GM23338 (cell line): ENCODE results near the gene S100PBP. TPM values are rescaled to one million over a fixed set of nuclear protein-coding genes. Genes with fewer than 3 reads are reported as not detected.

ENCODE experiments used
- ATAC-seq: fragments of 200-7000 bp; cut with Tn5 transposase; 3 replicates; pipeline ENCODE4 v1.9.1; 2020
- DNase-seq: peaks from one replicate; pipeline ENCODE4 v3.0.0-alpha.2; 2015; ENCODE audit warnings: low spot score
- H2AFZ ChIP-seq: fragments of 200-600 bp; sonication (generic); 2 replicates; pipeline ENCODE4 v1.8.0; 2016; ENCODE audit warnings: antibody characterized with exemption, mild to moderate bottlenecking, moderate library complexity
- H3F3A ChIP-seq: fragments of 200-600 bp; sonication (generic); replicated peaks from 2 replicates; pipeline ENCODE4 v1.8.0; 2017; ENCODE audit warnings: antibody characterized with exemption, mixed run types, low read depth
- H3K27ac ChIP-seq: fragments of 200-600 bp; sonication (generic); 2 replicates; pipeline ENCODE4 v1.6.1; 2016; ENCODE audit warnings: low read depth
- H3K27me3 ChIP-seq: fragments of 200-600 bp; sonication (generic); 2 replicates; pipeline ENCODE4 v1.8.0; 2016; ENCODE audit warnings: mild to moderate bottlenecking, mixed run types, moderate library complexity; ENCODE audit not compliant: insufficient read depth
- H3K36me3 ChIP-seq: fragments of 200-600 bp; sonication (generic); 2 replicates; pipeline ENCODE4 v1.8.0; 2016; ENCODE audit warnings: mild to moderate bottlenecking; ENCODE audit not compliant: insufficient read depth
- H3K4me1 ChIP-seq: fragments of 200-600 bp; sonication (generic); 2 replicates; pipeline ENCODE4 v1.8.0; 2016; ENCODE audit warnings: mild to moderate bottlenecking, moderate library complexity; ENCODE audit not compliant: insufficient read depth
- H3K4me2 ChIP-seq: fragments of 200-600 bp; sonication (generic); 2 replicates; pipeline ENCODE4 v1.7.1; 2017; ENCODE audit warnings: mixed run types
- H3K4me3 ChIP-seq: fragments of 200-600 bp; sonication (generic); 2 replicates; pipeline ENCODE4 v1.6.1; 2016; ENCODE audit warnings: mixed run types
- H3K79me2 ChIP-seq: fragments of 200-600 bp; sonication (generic); replicated peaks from 2 replicates; pipeline ENCODE4 v1.8.0; 2017; ENCODE audit warnings: mild to moderate bottlenecking; ENCODE audit not compliant: insufficient read depth
- H3K9me2 ChIP-seq: fragments of 200-600 bp; sonication (generic); 2 replicates; pipeline ENCODE4 v1.8.0; 2017; ENCODE audit not compliant: insufficient read depth
- H4K20me1 ChIP-seq: fragments of 200-600 bp; sonication (generic); replicated peaks from 2 replicates; pipeline ENCODE4 v1.8.0; 2017; ENCODE audit warnings: mild to moderate bottlenecking; ENCODE audit not compliant: insufficient read depth
- H3K27ac Mint-ChIP-seq: 2 replicates; pipeline ENCODE4 v1.8.0; 2020; ENCODE audit warnings: inconsistent platforms, mild to moderate bottlenecking, moderate library complexity, mixed read lengths
- H3K27me3 Mint-ChIP-seq: 3 replicates; pipeline ENCODE4 v1.8.0; 2022; ENCODE audit warnings: low read depth, mild to moderate bottlenecking, moderate library complexity, mixed read lengths, inconsistent platforms; ENCODE audit not compliant: insufficient read depth, poor library complexity
- H3K36me3 Mint-ChIP-seq: 3 replicates; pipeline ENCODE4 v1.8.0; 2021; ENCODE audit warnings: low read depth, mild to moderate bottlenecking, inconsistent platforms, moderate library complexity, mixed read lengths
- H3K4me1 Mint-ChIP-seq: 3 replicates; pipeline ENCODE4 v1.8.0; 2020; ENCODE audit warnings: mild to moderate bottlenecking, inconsistent platforms, mixed read lengths
- H3K4me3 Mint-ChIP-seq: 3 replicates; pipeline ENCODE4 v1.8.0; 2021; ENCODE audit warnings: moderate library complexity, mild to moderate bottlenecking, inconsistent platforms, mixed read lengths
- H3K9me3 Mint-ChIP-seq: 3 replicates; pipeline ENCODE4 v1.8.0; 2020; ENCODE audit warnings: moderate library complexity, mild to moderate bottlenecking, inconsistent platforms, mixed read lengths
- CREB1 ChIP-seq: fragments of 250-450 bp; sonication (Bioruptor Pico); IDR thresholded peaks from 2 replicates; pipeline ENCODE4 v1.5.0; 2020; ENCODE audit warnings: low read depth, mild to moderate bottlenecking, moderate library complexity
- EZH2 ChIP-seq: fragments of 200-600 bp; sonication (generic); IDR thresholded peaks from one replicate; pipeline ENCODE4 v1.8.0; 2017; ENCODE audit warnings: antibody characterized with exemption, mild to moderate bottlenecking, low read depth; ENCODE audit not compliant: unreplicated experiment
- EZH2phosphoT487 ChIP-seq: fragments of 200-600 bp; sonication (generic); IDR thresholded peaks from one replicate; pipeline ENCODE4 v1.8.1; 2018; ENCODE audit warnings: antibody characterized with exemption; ENCODE audit not compliant: unreplicated experiment
- JUNB ChIP-seq: IDR thresholded peaks from one replicate; pipeline ENCODE4 v1.6.1; 2016; ENCODE audit warnings: antibody characterized with exemption; ENCODE audit not compliant: unreplicated experiment
- NANOG ChIP-seq: IDR thresholded peaks from 2 replicates; pipeline ENCODE4 v1.6.1; 2016; ENCODE audit warnings: antibody characterized with exemption, borderline replicate concordance
- POLR2AphosphoS5 ChIP-seq: IDR thresholded peaks from 2 replicates; pipeline ENCODE4 v1.6.1; 2016; ENCODE audit warnings: antibody characterized with exemption, low read depth
- STAT1 ChIP-seq: IDR thresholded peaks from one replicate; pipeline ENCODE4 v1.6.1; 2016; ENCODE audit warnings: antibody characterized with exemption; ENCODE audit not compliant: unreplicated experiment
- ZNF114 ChIP-seq: fragments of 250-450 bp; sonication (Bioruptor Pico); IDR thresholded peaks from 2 replicates; pipeline ENCODE4 v1.5.0; 2020; ENCODE audit warnings: mild to moderate bottlenecking, moderate library complexity
- ZNF331 ChIP-seq: fragments of 250-450 bp; sonication (Bioruptor Pico); IDR thresholded peaks from 2 replicates; pipeline ENCODE4 v1.5.0; 2020; ENCODE audit warnings: low read depth, mild to moderate bottlenecking, moderate library complexity
- polyA plus RNA-seq: library from polyadenylated mRNA; unstranded; fragments of >200 nt; fragmentation: Nextera tagmentation; extraction: Ambion mirVana; gene quantifications from 2 replicates; pipeline ENCODE4 v1.2.1, GENCODE V29; 2016
- total RNA-seq: library from RNA; depleted of rRNA; stranded (reverse); fragments of >200 nt; shearing (Covaris generic); gene quantifications from 2 replicates; pipeline ENCODE4 v1.2.3, GENCODE V29; 2014
- TF ChIP-seq, protein P1 (sequence below), 2 experiments: fragments of 200-600 bp in 1 of 2; sonication (generic) in 1 of 2; conservative IDR thresholded peaks; 2 replicates each; pipeline versions ENCODE4 v1.5.1 to v1.6.1; 2016 to 2017; ENCODE audit warnings: antibody characterized with exemption in 2 of 2, low read depth in 2 of 2, mild to moderate bottlenecking in 2 of 2, moderate library complexity in 1 of 2
- TF ChIP-seq, protein P2 (sequence below): IDR thresholded peaks from one replicate; pipeline ENCODE4 v1.6.1; 2018; ENCODE audit warnings: antibody characterized with exemption; ENCODE audit not compliant: unreplicated experiment
- TF ChIP-seq, protein P3 (sequence below): fragments of 250-450 bp; sonication (Bioruptor Pico); IDR thresholded peaks from 2 replicates; pipeline ENCODE4 v1.5.0; 2020; ENCODE audit warnings: mild to moderate bottlenecking, moderate library complexity
- TF ChIP-seq, protein P4 (sequence below): IDR thresholded peaks from 2 replicates; pipeline ENCODE4 v1.6.1; 2016; ENCODE audit warnings: antibody characterized with exemption

Gene S100PBP
- total and polyA plus RNA-seq, 2 experiments from 2014 or later = 30.6 to 65.2 TPM

DNA sequence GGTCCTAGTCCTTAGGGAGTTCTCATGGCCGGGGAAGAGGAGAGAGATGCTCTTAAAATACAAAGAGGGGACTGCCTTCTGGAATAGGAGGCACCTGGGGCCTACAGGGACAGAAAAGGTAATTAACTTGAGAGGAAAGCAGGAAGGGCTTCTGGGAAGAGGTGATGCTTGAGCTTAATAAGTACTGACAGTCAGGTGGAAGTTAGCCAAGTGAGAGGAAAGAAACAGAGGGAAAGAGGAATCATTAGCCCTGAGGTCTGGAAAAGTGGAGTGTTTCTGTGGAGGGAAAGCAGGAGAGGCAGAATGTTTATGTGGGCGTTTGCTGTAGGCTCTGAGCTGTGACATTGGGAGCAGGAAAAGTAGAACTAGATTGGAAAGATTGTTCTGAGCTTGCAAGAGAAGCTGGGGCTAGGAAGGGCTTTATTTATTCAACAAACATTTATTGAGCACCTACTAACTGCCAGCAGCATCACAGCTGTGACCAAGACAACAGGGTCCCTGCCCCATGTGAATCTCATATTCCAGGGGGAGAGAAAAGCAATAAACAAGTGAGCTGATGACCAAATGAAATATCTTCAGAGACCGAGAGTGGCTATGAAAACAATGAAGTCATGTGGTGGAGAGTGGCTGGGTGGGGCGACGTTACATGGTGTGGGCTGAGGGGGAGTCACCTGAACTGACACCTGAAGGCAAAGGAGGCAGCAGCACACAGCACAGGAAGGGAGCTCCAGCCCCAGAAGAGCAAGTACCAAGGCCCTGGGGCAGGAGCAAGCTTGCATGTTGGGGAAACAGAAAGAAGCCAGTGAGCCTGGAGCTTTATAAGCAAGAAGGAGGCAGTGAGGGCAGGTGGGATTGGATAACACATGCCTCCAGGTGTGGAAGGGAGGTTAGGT lies 57.7 kb downstream of the S100PBP start:
- Histone ChIP-seq H3K27ac (no peak overlapping the region), H3K4me2 (peak overlapping the region; percentile 62; the same call in 1 of the 2 replicates), H3K36me3 (no peaks in the 10 kb centered on the region), H3K9me2 (no peaks in the 10 kb centered on the region), H4K20me1 (no peaks in the 10 kb centered on the region), H3F3A (peaks cover 9% of the 10 kb centered on the region; the same call in 1 of the 2 replicates), H3K79me2 (no peaks in the 10 kb centered on the region), H3K4me3 (no peak overlapping the region), H2AFZ (0 out of 2 replicates have a peak overlapping the region, but pooled peaks have one; percentile 23), H3K4me1 (peaks cover 28% of the 10 kb centered on the region), H3K27me3 (peaks cover 19% of the 10 kb centered on the region)
- Mint-ChIP-seq H3K9me3 (no peaks in the 10 kb centered on the region), H3K36me3 (no peaks in the 10 kb centered on the region), H3K4me1 (peaks cover 44% of the 10 kb centered on the region), H3K27me3 (peaks cover 22% of the 10 kb centered on the region), H3K4me3 (peak overlapping the region; percentile 4; the same call in 1 of the 3 replicates), H3K27ac (no peak overlapping the region)
- no peak for ATAC-seq
- DNase-seq = no peak
- TF ChIP-seq, protein P1, sequence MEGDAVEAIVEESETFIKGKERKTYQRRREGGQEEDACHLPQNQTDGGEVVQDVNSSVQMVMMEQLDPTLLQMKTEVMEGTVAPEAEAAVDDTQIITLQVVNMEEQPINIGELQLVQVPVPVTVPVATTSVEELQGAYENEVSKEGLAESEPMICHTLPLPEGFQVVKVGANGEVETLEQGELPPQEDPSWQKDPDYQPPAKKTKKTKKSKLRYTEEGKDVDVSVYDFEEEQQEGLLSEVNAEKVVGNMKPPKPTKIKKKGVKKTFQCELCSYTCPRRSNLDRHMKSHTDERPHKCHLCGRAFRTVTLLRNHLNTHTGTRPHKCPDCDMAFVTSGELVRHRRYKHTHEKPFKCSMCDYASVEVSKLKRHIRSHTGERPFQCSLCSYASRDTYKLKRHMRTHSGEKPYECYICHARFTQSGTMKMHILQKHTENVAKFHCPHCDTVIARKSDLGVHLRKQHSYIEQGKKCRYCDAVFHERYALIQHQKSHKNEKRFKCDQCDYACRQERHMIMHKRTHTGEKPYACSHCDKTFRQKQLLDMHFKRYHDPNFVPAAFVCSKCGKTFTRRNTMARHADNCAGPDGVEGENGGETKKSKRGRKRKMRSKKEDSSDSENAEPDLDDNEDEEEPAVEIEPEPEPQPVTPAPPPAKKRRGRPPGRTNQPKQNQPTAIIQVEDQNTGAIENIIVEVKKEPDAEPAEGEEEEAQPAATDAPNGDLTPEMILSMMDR (conservative IDR thresholded peaks at IDR 0.05; ENCODE audit: low read depth in 2 of 2) = no peak
- TF ChIP-seq, protein P2, sequence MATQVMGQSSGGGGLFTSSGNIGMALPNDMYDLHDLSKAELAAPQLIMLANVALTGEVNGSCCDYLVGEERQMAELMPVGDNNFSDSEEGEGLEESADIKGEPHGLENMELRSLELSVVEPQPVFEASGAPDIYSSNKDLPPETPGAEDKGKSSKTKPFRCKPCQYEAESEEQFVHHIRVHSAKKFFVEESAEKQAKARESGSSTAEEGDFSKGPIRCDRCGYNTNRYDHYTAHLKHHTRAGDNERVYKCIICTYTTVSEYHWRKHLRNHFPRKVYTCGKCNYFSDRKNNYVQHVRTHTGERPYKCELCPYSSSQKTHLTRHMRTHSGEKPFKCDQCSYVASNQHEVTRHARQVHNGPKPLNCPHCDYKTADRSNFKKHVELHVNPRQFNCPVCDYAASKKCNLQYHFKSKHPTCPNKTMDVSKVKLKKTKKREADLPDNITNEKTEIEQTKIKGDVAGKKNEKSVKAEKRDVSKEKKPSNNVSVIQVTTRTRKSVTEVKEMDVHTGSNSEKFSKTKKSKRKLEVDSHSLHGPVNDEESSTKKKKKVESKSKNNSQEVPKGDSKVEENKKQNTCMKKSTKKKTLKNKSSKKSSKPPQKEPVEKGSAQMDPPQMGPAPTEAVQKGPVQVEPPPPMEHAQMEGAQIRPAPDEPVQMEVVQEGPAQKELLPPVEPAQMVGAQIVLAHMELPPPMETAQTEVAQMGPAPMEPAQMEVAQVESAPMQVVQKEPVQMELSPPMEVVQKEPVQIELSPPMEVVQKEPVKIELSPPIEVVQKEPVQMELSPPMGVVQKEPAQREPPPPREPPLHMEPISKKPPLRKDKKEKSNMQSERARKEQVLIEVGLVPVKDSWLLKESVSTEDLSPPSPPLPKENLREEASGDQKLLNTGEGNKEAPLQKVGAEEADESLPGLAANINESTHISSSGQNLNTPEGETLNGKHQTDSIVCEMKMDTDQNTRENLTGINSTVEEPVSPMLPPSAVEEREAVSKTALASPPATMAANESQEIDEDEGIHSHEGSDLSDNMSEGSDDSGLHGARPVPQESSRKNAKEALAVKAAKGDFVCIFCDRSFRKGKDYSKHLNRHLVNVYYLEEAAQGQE = no peak
- no peak for TF ChIP-seq STAT1
- no peak for TF ChIP-seq CREB1 (CRISPR knock-in tag)
- no peak for TF ChIP-seq JUNB
- TF ChIP-seq EZH2 = no peak
- TF ChIP-seq POLR2AphosphoS5 = no peak
- TF ChIP-seq, protein P3, sequence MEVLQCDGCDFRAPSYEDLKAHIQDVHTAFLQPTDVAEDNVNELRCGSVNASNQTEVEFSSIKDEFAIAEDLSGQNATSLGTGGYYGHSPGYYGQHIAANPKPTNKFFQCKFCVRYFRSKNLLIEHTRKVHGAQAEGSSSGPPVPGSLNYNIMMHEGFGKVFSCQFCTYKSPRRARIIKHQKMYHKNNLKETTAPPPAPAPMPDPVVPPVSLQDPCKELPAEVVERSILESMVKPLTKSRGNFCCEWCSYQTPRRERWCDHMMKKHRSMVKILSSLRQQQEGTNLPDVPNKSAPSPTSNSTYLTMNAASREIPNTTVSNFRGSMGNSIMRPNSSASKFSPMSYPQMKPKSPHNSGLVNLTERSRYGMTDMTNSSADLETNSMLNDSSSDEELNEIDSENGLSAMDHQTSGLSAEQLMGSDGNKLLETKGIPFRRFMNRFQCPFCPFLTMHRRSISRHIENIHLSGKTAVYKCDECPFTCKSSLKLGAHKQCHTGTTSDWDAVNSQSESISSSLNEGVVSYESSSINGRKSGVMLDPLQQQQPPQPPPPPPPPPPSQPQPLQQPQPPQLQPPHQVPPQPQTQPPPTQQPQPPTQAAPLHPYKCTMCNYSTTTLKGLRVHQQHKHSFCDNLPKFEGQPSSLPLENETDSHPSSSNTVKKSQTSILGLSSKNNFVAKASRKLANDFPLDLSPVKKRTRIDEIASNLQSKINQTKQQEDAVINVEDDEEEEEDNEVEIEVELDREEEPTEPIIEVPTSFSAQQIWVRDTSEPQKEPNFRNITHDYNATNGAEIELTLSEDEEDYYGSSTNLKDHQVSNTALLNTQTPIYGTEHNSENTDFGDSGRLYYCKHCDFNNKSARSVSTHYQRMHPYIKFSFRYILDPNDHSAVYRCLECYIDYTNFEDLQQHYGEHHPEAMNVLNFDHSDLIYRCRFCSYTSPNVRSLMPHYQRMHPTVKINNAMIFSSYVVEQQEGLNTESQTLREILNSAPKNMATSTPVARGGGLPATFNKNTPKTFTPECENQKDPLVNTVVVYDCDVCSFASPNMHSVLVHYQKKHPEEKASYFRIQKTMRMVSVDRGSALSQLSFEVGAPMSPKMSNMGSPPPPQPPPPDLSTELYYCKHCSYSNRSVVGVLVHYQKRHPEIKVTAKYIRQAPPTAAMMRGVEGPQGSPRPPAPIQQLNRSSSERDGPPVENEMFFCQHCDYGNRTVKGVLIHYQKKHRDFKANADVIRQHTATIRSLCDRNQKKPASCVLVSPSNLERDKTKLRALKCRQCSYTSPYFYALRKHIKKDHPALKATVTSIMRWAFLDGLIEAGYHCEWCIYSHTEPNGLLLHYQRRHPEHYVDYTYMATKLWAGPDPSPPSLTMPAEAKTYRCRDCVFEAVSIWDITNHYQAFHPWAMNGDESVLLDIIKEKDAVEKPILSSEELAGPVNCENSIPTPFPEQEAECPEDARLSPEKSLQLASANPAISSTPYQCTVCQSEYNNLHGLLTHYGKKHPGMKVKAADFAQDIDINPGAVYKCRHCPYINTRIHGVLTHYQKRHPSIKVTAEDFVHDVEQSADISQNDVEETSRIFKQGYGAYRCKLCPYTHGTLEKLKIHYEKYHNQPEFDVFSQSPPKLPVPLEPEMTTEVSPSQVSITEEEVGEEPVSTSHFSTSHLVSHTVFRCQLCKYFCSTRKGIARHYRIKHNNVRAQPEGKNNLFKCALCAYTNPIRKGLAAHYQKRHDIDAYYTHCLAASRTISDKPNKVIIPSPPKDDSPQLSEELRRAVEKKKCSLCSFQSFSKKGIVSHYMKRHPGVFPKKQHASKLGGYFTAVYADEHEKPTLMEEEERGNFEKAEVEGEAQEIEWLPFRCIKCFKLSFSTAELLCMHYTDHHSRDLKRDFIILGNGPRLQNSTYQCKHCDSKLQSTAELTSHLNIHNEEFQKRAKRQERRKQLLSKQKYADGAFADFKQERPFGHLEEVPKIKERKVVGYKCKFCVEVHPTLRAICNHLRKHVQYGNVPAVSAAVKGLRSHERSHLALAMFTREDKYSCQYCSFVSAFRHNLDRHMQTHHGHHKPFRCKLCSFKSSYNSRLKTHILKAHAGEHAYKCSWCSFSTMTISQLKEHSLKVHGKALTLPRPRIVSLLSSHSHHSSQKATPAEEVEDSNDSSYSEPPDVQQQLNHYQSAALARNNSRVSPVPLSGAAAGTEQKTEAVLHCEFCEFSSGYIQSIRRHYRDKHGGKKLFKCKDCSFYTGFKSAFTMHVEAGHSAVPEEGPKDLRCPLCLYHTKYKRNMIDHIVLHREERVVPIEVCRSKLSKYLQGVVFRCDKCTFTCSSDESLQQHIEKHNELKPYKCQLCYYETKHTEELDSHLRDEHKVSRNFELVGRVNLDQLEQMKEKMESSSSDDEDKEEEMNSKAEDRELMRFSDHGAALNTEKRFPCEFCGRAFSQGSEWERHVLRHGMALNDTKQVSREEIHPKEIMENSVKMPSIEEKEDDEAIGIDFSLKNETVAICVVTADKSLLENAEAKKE (CRISPR knock-in tag) = no peak
- TF ChIP-seq, protein P4, sequence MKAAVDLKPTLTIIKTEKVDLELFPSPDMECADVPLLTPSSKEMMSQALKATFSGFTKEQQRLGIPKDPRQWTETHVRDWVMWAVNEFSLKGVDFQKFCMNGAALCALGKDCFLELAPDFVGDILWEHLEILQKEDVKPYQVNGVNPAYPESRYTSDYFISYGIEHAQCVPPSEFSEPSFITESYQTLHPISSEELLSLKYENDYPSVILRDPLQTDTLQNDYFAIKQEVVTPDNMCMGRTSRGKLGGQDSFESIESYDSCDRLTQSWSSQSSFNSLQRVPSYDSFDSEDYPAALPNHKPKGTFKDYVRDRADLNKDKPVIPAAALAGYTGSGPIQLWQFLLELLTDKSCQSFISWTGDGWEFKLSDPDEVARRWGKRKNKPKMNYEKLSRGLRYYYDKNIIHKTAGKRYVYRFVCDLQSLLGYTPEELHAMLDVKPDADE = no peak
- TF ChIP-seq ZNF114 = no peak
- no peak for TF ChIP-seq ZNF331 (CRISPR knock-in tag)
- TF ChIP-seq EZH2phosphoT487 = no peak
- no peak for TF ChIP-seq NANOG
